HepG2 (cell line): ENCODE results near the gene ACSM5. TPM values are rescaled to one million over a fixed set of nuclear protein-coding genes. Genes with fewer than 3 reads are reported as not detected.

ENCODE experiments used
- ATM ChIP-seq: fragments of 450-650 bp; IDR thresholded peaks from 2 replicates; pipeline ENCODE4 v1.7.1; 2017; ENCODE audit warnings: mild to moderate bottlenecking, borderline replicate concordance
- HNRNPL ChIP-seq: fragments of 200-400 bp; formaldehyde crosslinking; IDR thresholded peaks from 2 replicates; pipeline ENCODE4 v1.6.1; 2017; ENCODE audit warnings: mild to moderate bottlenecking, low read depth, low read length
- KLF16 ChIP-seq, 2 experiments: sonication (generic) in 1 of 2; formaldehyde crosslinking in 1 of 2; IDR thresholded peaks; 2 replicates each; pipeline versions ENCODE4 v1.6.1 to v1.8.0; 2016 to 2023; ENCODE audit warnings: missing genetic modification reagents in 2 of 2, missing compliant biosample characterization in 1 of 2
- MXD4 ChIP-seq: IDR thresholded peaks from 2 replicates; pipeline ENCODE4 v1.6.1; 2016; ENCODE audit warnings: mild to moderate bottlenecking, missing biosample characterization, missing genetic modification reagents
- PAF1 ChIP-seq: IDR thresholded peaks from 2 replicates; pipeline ENCODE4 v1.6.1; 2016; ENCODE audit warnings: missing genetic modification reagents, missing compliant biosample characterization
- PHF21A ChIP-seq: sonication (generic); formaldehyde crosslinking; IDR thresholded peaks from 2 replicates; pipeline ENCODE4 v1.5.0; 2020; ENCODE audit warnings: mild to moderate bottlenecking, missing genetic modification reagents
- RELA ChIP-seq: sonication (generic); formaldehyde crosslinking; IDR thresholded peaks from 2 replicates; pipeline ENCODE4 v1.4.0; 2020; ENCODE audit warnings: missing genetic modification reagents
- TEAD2 ChIP-seq: sonication (generic); formaldehyde crosslinking; IDR thresholded peaks from 2 replicates; pipeline ENCODE4 v1.9.0; 2021; ENCODE audit warnings: missing genetic modification reagents
- ZBTB1 ChIP-seq: sonication (generic); formaldehyde crosslinking; IDR thresholded peaks from 2 replicates; pipeline ENCODE4 v1.4.0; 2020; ENCODE audit warnings: missing genetic modification reagents, borderline replicate concordance
- ZBTB3 ChIP-seq: sonication (generic); formaldehyde crosslinking; IDR thresholded peaks from 2 replicates; pipeline ENCODE4 v1.4.0; 2020; ENCODE audit warnings: low read depth, mild to moderate bottlenecking, moderate library complexity, missing genetic modification reagents, borderline replicate concordance
- ZNF224 ChIP-seq: sonication (generic); formaldehyde crosslinking; IDR thresholded peaks from 2 replicates; pipeline ENCODE4 v1.5.0; 2020; ENCODE audit warnings: mild to moderate bottlenecking, missing genetic modification reagents
- ZNF264 ChIP-seq: sonication (generic); formaldehyde crosslinking; IDR thresholded peaks from 2 replicates; pipeline ENCODE4 v1.4.0; 2020; ENCODE audit warnings: missing genetic modification reagents
- ZNF567 ChIP-seq: sonication (generic); formaldehyde crosslinking; IDR thresholded peaks from 2 replicates; pipeline ENCODE4 v1.8.1; 2023; ENCODE audit warnings: mild to moderate bottlenecking, missing genetic modification reagents, borderline replicate concordance
- ZNF572 ChIP-seq: sonication (generic); formaldehyde crosslinking; IDR thresholded peaks from 2 replicates; pipeline ENCODE4 v1.5.1; 2020; ENCODE audit warnings: mild to moderate bottlenecking, missing genetic modification reagents
- ZNF782 ChIP-seq: sonication (generic); formaldehyde crosslinking; IDR thresholded peaks from 2 replicates; pipeline ENCODE4 v1.4.0; 2020; ENCODE audit warnings: missing genetic modification reagents, mild to moderate bottlenecking, borderline replicate concordance
- polyA plus RNA-seq, 8 experiments: library from polyadenylated mRNA; depleted of rRNA in 3 of 8; stranded (reverse) in 7 of 8; unstranded in 1 of 8; fragments of >200 nt; fragmentation: Illumina TruSeq in 4 of 8; extraction: Trizol in 4 of 8; gene quantifications; 2 replicates each; pipeline versions ENCODE4 v1.2.1 to v1.2.3, GENCODE V29; 2011 to 2016; ENCODE audit warnings: low read depth in 4 of 8, missing spikeins in 1 of 8, mixed read lengths in 1 of 8; ENCODE audit not compliant: insufficient read depth in 1 of 8
- total RNA-seq, 5 experiments: library from RNA; depleted of rRNA; stranded (reverse); fragments of >200 nt; fragmentation: Illumina TruSeq; extraction: Trizol; gene quantifications; 2 replicates each; pipeline ENCODE4 v1.2.3, GENCODE V29; 2016; ENCODE audit warnings: low read depth in 1 of 5
- TF ChIP-seq, protein P1 (sequence below), 2 experiments: sonication (generic) in 1 of 2; formaldehyde crosslinking in 1 of 2; IDR thresholded peaks; 2 replicates each; pipeline versions ENCODE4 v1.5.1 to v1.6.1; 2011 to 2020; ENCODE audit warnings: borderline replicate concordance in 1 of 2, low read depth in 1 of 2, low read length in 1 of 2, mild to moderate bottlenecking in 1 of 2, missing genetic modification reagents in 1 of 2, moderate library complexity in 1 of 2
- TF ChIP-seq, protein P2 (sequence below), 2 experiments: sonication (generic) in 1 of 2; formaldehyde crosslinking in 1 of 2; IDR thresholded peaks; 2 replicates each; pipeline versions ENCODE4 v1.4.0 to v1.6.1; 2018 to 2020; ENCODE audit warnings: missing genetic modification reagents in 2 of 2, borderline replicate concordance in 1 of 2, low read depth in 1 of 2, mild to moderate bottlenecking in 1 of 2, missing biosample characterization in 1 of 2
- TF ChIP-seq, protein P3 (sequence below): sonication (generic); formaldehyde crosslinking; IDR thresholded peaks from 2 replicates; pipeline ENCODE4 v1.4.0; 2020; ENCODE audit warnings: mild to moderate bottlenecking, missing genetic modification reagents

ACSM5 gene
- total and polyA plus RNA-seq, 2 of the 13 experiments (the other 11 are each of a cell fraction or from before 2014, with no cell fraction given): 9.1 to 15.0 TPM

DNA sequence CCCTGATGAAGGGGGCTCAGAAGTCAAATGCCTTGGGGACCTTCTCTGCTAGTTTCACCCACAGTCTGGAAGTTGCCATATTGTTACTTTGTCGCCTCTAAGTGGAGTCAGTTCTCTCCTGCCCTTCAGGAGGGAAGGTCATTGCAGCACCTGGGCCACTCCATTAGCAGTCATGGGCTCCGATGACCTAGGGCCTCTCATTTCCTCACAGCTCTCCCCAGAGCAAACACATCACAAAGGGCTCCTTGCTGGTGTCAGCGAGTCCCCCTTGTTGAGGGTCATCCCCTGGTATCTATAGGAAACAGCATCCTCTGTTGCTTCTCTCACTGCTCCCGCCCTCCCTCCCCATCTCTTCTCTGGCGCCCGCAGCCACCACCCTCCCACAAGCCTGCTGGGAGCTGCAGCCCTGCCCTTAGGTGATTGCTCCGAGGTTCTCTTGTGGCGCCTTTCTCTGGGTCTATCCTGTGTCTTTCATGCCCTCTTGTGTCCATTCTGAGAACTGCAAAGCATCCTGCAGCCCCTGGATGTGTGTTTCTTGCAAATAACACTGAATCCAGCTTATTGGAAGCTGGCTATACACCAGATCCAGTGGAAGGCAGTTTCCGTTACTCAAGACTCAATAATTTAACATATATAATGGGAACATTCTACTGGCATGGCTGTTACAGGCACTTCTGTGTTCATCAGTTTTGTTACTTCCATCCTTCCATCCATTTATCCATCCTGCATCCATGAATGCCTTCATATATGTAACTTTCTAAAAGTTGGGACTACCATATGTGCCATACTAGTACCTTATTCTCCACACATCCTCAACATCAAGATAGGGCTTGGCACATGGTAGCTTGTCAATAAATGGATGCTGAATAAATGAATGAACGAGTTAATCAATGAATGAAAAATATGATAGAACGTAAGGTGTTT is 26.0 kb upstream of the ACSM5 start (continued):
- TF ChIP-seq ZBTB3 (CRISPR knock-in tag) (no peak), ATM (no peak), ZBTB1 (CRISPR knock-in tag) (no peak), PAF1 (CRISPR knock-in tag) (no peak), PHF21A (no peak), ZNF567 (CRISPR knock-in tag) (0 out of 2 replicates have a peak, but pooled peaks have one; percentile 46), ZNF264 (CRISPR knock-in tag) (no peak), HNRNPL (no peak), RELA (CRISPR knock-in tag) (no peak), ZNF782 (CRISPR knock-in tag) (peak; percentile 38; the same call in 1 of the 2 replicates), TEAD2 (no peak), ZNF572 (CRISPR knock-in tag) (0 out of 2 replicates have a peak, but pooled peaks have one; percentile 63), ZNF224 (CRISPR knock-in tag) (no peak), KLF16 (CRISPR knock-in tag; IDR thresholded peaks at IDR 0.05) (0 out of 4 replicates have a peak, but pooled peaks of 1 of the 2 experiments have one; percentile 29), MXD4 (no peak)
- TF ChIP-seq, protein P1, sequence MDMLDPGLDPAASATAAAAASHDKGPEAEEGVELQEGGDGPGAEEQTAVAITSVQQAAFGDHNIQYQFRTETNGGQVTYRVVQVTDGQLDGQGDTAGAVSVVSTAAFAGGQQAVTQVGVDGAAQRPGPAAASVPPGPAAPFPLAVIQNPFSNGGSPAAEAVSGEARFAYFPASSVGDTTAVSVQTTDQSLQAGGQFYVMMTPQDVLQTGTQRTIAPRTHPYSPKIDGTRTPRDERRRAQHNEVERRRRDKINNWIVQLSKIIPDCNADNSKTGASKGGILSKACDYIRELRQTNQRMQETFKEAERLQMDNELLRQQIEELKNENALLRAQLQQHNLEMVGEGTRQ (IDR thresholded peaks at IDR 0.05; ENCODE audit: low read depth, low read length): no peak
- TF ChIP-seq, protein P1 (CRISPR knock-in tag; IDR thresholded peaks at IDR 0.05; ENCODE audit: borderline replicate concordance): no peak
- TF ChIP-seq, protein P2, sequence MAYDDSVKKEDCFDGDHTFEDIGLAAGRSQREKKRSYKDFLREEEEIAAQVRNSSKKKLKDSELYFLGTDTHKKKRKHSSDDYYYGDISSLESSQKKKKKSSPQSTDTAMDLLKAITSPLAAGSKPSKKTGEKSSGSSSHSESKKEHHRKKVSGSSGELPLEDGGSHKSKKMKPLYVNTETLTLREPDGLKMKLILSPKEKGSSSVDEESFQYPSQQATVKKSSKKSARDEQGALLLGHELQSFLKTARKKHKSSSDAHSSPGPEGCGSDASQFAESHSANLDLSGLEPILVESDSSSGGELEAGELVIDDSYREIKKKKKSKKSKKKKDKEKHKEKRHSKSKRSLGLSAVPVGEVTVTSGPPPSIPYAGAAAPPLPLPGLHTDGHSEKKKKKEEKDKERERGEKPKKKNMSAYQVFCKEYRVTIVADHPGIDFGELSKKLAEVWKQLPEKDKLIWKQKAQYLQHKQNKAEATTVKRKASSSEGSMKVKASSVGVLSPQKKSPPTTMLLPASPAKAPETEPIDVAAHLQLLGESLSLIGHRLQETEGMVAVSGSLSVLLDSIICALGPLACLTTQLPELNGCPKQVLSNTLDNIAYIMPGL (CRISPR knock-in tag; IDR thresholded peaks at IDR 0.05; ENCODE audit: borderline replicate concordance in 1 of 2, low read depth in 1 of 2): peak in 1 of 2 experiments; percentile 61; a peak in 1 of 4 replicates
- TF ChIP-seq, protein P3, sequence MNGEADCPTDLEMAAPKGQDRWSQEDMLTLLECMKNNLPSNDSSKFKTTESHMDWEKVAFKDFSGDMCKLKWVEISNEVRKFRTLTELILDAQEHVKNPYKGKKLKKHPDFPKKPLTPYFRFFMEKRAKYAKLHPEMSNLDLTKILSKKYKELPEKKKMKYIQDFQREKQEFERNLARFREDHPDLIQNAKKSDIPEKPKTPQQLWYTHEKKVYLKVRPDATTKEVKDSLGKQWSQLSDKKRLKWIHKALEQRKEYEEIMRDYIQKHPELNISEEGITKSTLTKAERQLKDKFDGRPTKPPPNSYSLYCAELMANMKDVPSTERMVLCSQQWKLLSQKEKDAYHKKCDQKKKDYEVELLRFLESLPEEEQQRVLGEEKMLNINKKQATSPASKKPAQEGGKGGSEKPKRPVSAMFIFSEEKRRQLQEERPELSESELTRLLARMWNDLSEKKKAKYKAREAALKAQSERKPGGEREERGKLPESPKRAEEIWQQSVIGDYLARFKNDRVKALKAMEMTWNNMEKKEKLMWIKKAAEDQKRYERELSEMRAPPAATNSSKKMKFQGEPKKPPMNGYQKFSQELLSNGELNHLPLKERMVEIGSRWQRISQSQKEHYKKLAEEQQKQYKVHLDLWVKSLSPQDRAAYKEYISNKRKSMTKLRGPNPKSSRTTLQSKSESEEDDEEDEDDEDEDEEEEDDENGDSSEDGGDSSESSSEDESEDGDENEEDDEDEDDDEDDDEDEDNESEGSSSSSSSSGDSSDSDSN (CRISPR knock-in tag): peak; percentile 22; the same call in 1 of the 2 replicates
